ENCODE data around the gene CD46. TPM values are rescaled to one million over a fixed set of nuclear protein-coding genes. Genes with fewer than 3 reads are reported as not detected.

Gene CD46
- total RNA-seq, 1 experiment from 2014 or later: 100 TPM

DNA sequence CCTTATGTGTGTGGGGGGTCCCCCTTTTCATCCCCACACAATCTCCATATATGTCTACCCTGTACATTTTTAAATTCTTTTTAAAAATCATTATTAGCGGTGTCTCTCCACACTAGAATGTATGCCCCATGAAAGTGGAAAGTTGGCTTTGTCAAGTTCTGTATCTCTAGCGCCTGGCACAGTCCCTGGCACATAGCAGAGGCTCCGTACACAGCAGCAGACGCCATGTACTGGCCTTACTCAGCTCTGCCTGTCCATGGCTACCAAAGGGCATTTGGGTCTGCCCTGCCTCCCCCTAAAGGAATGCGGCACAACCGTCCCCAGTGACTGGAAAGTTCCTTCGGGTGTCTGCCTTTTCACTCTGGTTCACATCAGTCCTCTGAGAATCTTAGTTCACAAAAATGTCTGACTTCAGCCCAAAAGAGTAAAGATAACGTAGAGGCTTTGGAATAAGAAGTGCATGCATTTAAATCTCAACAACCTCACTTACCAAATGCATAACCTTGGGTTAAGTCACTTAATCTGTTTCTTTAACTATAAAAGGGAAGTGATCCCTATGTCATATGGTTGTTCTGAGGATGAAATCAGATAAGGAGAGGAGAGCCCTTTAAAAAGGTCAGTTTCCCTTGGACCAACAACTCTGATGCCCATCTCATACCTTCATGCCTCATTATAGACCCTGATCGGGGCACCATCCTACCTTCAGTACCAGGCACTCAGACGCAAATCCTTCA lies 61.1 kb downstream of the CD46 start:
- H3K27me3 ChIP-seq (ENCODE audit: insufficient read depth, low read length): no peaks in the 10 kb centered on the region
- H3K4me3 ChIP-seq (replicated peaks in 1 of 2; ENCODE audit: low read depth in 1 of 2, low read length in 2 of 2): no peak overlapping the region
- H3K36me3 ChIP-seq (ENCODE audit: control insufficient read depth in 1 of 2, insufficient read depth in 2 of 2, low read length in 2 of 2): peaks cover 0 to 17% of the 10 kb centered on the region in 2 experiments; a peak in 3 of 4 replicates
- H3K79me2 ChIP-seq (ENCODE audit: insufficient read depth, low read length): no peaks in the 10 kb centered on the region
- ATAC-seq: no peak
- no peak for DNase-seq (ENCODE audit: low read depth, low spot score)
- H2AFZ ChIP-seq (ENCODE audit: low read depth, low read length, poor library complexity, severe bottlenecking): no peak overlapping the region
- no peaks in the 10 kb centered on the region for H4K20me1 ChIP-seq (ENCODE audit: insufficient read depth)
- RAD21 ChIA-PET (ENCODE audit: low non-redundant PET in 1 of 2, low total read pairs in 2 of 2, uncharacterized antibody in 2 of 2, unreplicated experiment in 2 of 2): no interaction called here
- no peak overlapping the region for H3K4me2 ChIP-seq (ENCODE audit: low read length)
- intact Hi-C loops (cut with micrococcal nuclease): no loop called here
- no peak overlapping the region for H3K9ac ChIP-seq (ENCODE audit: low read length)
- H3K27ac ChIP-seq (ENCODE audit: low read depth, low read length): no peak overlapping the region
- POLR2A ChIA-PET: no interaction called here
- BruUV-seq (replicated peaks): no TSS peak
- no peaks in the 10 kb centered on the region for H3K9me3 ChIP-seq (ENCODE audit: control insufficient read depth in 1 of 2, insufficient read depth in 1 of 2, low read depth in 1 of 2, low read length in 2 of 2)
- CTCF ChIA-PET: interaction anchor here (0.7 to 1.3 kb wide), 3 partner anchors 10 to 114 kb away, joined by 3 to 4 read pairs (median 4); no protein-coding TSS in a partner anchor
- TF ChIP-seq ZNF274 (IDR thresholded peaks at IDR 0.05; ENCODE audit: low read depth, low read length): no peak
- no peak for TF ChIP-seq SRF (IDR thresholded peaks at IDR 0.05; ENCODE audit: low read depth)
- no peak for TF ChIP-seq FOSL1 (IDR thresholded peaks at IDR 0.05; ENCODE audit: low read depth)
- no peak for TF ChIP-seq ELF1 (IDR thresholded peaks at IDR 0.05; ENCODE audit: borderline replicate concordance, low read depth)
- no peak for TF ChIP-seq CEBPB (IDR thresholded peaks at IDR 0.05; ENCODE audit: low read depth)
- no peak for TF ChIP-seq SP1 (IDR thresholded peaks at IDR 0.05; ENCODE audit: low read depth)
- no peak for TF ChIP-seq YY1 (IDR thresholded peaks at IDR 0.05; ENCODE audit: extremely low read depth, insufficient replicate concordance, low read depth, low read length)
- no peak for TF ChIP-seq ZFX (IDR thresholded peaks at IDR 0.05)
- no peak for TF ChIP-seq RAD21 (IDR thresholded peaks at IDR 0.05; ENCODE audit: low read depth)
- TF ChIP-seq POLR2A (IDR thresholded peaks at IDR 0.05; ENCODE audit: borderline replicate concordance, extremely low read depth, insufficient read depth, insufficient read length): no peak
- no peak for TF ChIP-seq EZH2 (IDR thresholded peaks at IDR 0.05)
- TF ChIP-seq, protein P1, sequence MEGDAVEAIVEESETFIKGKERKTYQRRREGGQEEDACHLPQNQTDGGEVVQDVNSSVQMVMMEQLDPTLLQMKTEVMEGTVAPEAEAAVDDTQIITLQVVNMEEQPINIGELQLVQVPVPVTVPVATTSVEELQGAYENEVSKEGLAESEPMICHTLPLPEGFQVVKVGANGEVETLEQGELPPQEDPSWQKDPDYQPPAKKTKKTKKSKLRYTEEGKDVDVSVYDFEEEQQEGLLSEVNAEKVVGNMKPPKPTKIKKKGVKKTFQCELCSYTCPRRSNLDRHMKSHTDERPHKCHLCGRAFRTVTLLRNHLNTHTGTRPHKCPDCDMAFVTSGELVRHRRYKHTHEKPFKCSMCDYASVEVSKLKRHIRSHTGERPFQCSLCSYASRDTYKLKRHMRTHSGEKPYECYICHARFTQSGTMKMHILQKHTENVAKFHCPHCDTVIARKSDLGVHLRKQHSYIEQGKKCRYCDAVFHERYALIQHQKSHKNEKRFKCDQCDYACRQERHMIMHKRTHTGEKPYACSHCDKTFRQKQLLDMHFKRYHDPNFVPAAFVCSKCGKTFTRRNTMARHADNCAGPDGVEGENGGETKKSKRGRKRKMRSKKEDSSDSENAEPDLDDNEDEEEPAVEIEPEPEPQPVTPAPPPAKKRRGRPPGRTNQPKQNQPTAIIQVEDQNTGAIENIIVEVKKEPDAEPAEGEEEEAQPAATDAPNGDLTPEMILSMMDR (IDR thresholded peaks at IDR 0.05 in 2 of 3, conservative IDR thresholded peaks at IDR 0.05 in 1 of 3; ENCODE audit: borderline replicate concordance in 1 of 3, insufficient read depth in 1 of 3, low read depth in 2 of 3, low read length in 2 of 3): no peak
- no peak for TF ChIP-seq EZH2phosphoT487 (IDR thresholded peaks at IDR 0.05; ENCODE audit: borderline replicate concordance)
- TF ChIP-seq TCF7L2 (IDR thresholded peaks at IDR 0.05; ENCODE audit: borderline replicate concordance, extremely low read depth, insufficient read depth, insufficient read length): no peak
- TF ChIP-seq, protein P2, sequence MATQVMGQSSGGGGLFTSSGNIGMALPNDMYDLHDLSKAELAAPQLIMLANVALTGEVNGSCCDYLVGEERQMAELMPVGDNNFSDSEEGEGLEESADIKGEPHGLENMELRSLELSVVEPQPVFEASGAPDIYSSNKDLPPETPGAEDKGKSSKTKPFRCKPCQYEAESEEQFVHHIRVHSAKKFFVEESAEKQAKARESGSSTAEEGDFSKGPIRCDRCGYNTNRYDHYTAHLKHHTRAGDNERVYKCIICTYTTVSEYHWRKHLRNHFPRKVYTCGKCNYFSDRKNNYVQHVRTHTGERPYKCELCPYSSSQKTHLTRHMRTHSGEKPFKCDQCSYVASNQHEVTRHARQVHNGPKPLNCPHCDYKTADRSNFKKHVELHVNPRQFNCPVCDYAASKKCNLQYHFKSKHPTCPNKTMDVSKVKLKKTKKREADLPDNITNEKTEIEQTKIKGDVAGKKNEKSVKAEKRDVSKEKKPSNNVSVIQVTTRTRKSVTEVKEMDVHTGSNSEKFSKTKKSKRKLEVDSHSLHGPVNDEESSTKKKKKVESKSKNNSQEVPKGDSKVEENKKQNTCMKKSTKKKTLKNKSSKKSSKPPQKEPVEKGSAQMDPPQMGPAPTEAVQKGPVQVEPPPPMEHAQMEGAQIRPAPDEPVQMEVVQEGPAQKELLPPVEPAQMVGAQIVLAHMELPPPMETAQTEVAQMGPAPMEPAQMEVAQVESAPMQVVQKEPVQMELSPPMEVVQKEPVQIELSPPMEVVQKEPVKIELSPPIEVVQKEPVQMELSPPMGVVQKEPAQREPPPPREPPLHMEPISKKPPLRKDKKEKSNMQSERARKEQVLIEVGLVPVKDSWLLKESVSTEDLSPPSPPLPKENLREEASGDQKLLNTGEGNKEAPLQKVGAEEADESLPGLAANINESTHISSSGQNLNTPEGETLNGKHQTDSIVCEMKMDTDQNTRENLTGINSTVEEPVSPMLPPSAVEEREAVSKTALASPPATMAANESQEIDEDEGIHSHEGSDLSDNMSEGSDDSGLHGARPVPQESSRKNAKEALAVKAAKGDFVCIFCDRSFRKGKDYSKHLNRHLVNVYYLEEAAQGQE (IDR thresholded peaks at IDR 0.05; ENCODE audit: low read depth): no peak
- H3K4me1 ChIP-seq (ENCODE audit: control insufficient read depth in 1 of 2, insufficient read depth in 2 of 2, low read length in 2 of 2): peaks cover 0 to 19% of the 10 kb centered on the region in 2 experiments; a peak in 3 of 4 replicates
- no peaks in the 10 kb centered on the region for H3K9me2 ChIP-seq (ENCODE audit: insufficient read depth)

Data from HCT116 (cell line).